H7 (cell line): ENCODE data around the gene PA2G4. TPM values are rescaled to one million over a fixed set of nuclear protein-coding genes. Genes with fewer than 3 reads are reported as not detected.
"Not testable (repeated sequence)": the region's sequence is repeated elsewhere in the genome, so short reads cannot be mapped to it uniquely, and the experiment has no call there.

ENCODE experiments used
- DNase-seq: peaks from one replicate; pipeline ENCODE4 v3.0.0; 2012
- H3K27me3 ChIP-seq: 2 replicates; pipeline ENCODE4 v1.6.0; 2011; ENCODE audit warnings: mild to moderate bottlenecking, low read length; ENCODE audit not compliant: control insufficient read depth, insufficient read depth
- H3K36me3 ChIP-seq: replicated peaks from 2 replicates; pipeline ENCODE4 v1.5.1; 2011; ENCODE audit warnings: low read length; ENCODE audit not compliant: control insufficient read depth, insufficient read depth
- H3K4me3 ChIP-seq: 2 replicates; pipeline ENCODE4 v1.5.1; 2011; ENCODE audit warnings: low read depth, mild to moderate bottlenecking, control low read depth, low read length, moderate library complexity; ENCODE audit not compliant: insufficient read depth
- total RNA-seq: library from RNA; depleted of rRNA; stranded (reverse); fragments of >200 nt; shearing (Covaris generic); gene quantifications from 2 replicates; pipeline ENCODE4 v1.2.3, GENCODE V29; 2014

The PA2G4 gene
- total RNA-seq, 1 experiment from 2014 or later = 282 TPM

- Histone ChIP-seq H3K27me3 (no peaks in the 10 kb centered on the region), H3K36me3 (peaks cover 23% of the 10 kb centered on the region), H3K4me3 (no peak overlapping the region)
- no peak for DNase-seq
Measured at GRCh38 chr12:56146492-56147460, 42.4 kb downstream of the PA2G4 start.

GRCh38 chr12:56150563-56150962, 46.2 kb downstream of the PA2G4 start:
- H3K36me3 ChIP-seq = peaks cover 5% of the 10 kb centered on the region
- H3K27me3 ChIP-seq = no peaks in the 10 kb centered on the region
- no peak for DNase-seq
- H3K4me3 ChIP-seq = no peak overlapping the region

GRCh38 chr12:56151672-56152131, 47.3 kb downstream of the PA2G4 start:
- H3K27me3 ChIP-seq = no peaks in the 10 kb centered on the region
- peaks cover 7% of the 10 kb centered on the region for H3K36me3 ChIP-seq
- peak overlapping the region; percentile 70 for H3K4me3 ChIP-seq
- DNase-seq = peak; percentile 84

- Histone ChIP-seq H3K27me3 (no peaks in the 10 kb centered on the region), H3K36me3 (peaks cover 7% of the 10 kb centered on the region), H3K4me3 (peak within 1 kb of the TSS; percentile 70)
- DNase-seq = peak; percentile 97
Measured at GRCh38 chr12:56152132-56152755, 47.9 kb downstream of the PA2G4 start, which contains the start of gene MYL6B. Gene MYL6B (plus strand): TSS chr12:56152587. CDS start chr12:56153919, 1,332 bp downstream.

GRCh38 chr12:56152756-56153677, 48.7 kb downstream of the PA2G4 start:
- Histone ChIP-seq H3K36me3 (peaks cover 7% of the 10 kb centered on the region), H3K4me3 (peak overlapping the region; percentile 70), H3K27me3 (no peaks in the 10 kb centered on the region)
- DNase-seq = no peak

GRCh38 chr12:56153678-56154065, 49.3 kb downstream of the PA2G4 start:
- peaks cover 7% of the 10 kb centered on the region for H3K36me3 ChIP-seq
- no peak overlapping the region for H3K4me3 ChIP-seq
- no peaks in the 10 kb centered on the region for H3K27me3 ChIP-seq
- no peak for DNase-seq

GRCh38 chr12:56154246-56154771, 50.0 kb downstream of the PA2G4 start:
- H3K36me3 ChIP-seq = peaks cover 9% of the 10 kb centered on the region
- no peak overlapping the region for H3K4me3 ChIP-seq
- no peak for DNase-seq
- no peaks in the 10 kb centered on the region for H3K27me3 ChIP-seq

GRCh38 chr12:56154818-56155217, 50.5 kb downstream of the PA2G4 start:
- no peak for DNase-seq
- peaks cover 14% of the 10 kb centered on the region for H3K36me3 ChIP-seq
- H3K27me3 ChIP-seq = no peaks in the 10 kb centered on the region
- H3K4me3 ChIP-seq = no peak overlapping the region

GRCh38 chr12:56155256-56155845, 51.0 kb downstream of the PA2G4 start:
- peaks cover 18% of the 10 kb centered on the region for H3K36me3 ChIP-seq
- H3K4me3 ChIP-seq = no peak overlapping the region
- no peak for DNase-seq
- no peaks in the 10 kb centered on the region for H3K27me3 ChIP-seq

GRCh38 chr12:56156464-56157200, 52.3 kb downstream of the PA2G4 start:
- not testable (repeated sequence) for H3K27me3 ChIP-seq, DNase-seq
- Histone ChIP-seq H3K36me3 (peaks cover 31% of the 10 kb centered on the region), H3K4me3 (peak overlapping the region; percentile 44)

- peak; percentile 93 for DNase-seq
- Histone ChIP-seq H3K36me3 (peaks cover 36% of the 10 kb centered on the region), H3K4me3 (peak overlapping the region; percentile 44), H3K27me3 (no peaks in the 10 kb centered on the region)
Measured at GRCh38 chr12:56157201-56158028, 53.1 kb downstream of the PA2G4 start.

- H3K36me3 ChIP-seq = peaks cover 40% of the 10 kb centered on the region
Measured at GRCh38 chr12:56158029-56158925, 53.9 kb downstream of the PA2G4 start, which contains the start of gene MYL6. Gene MYL6 (plus strand): TSS chr12:56158359. CDS start chr12:56158402, 43 bp downstream.

More at GRCh38 chr12:56158029-56158925, 53.9 kb downstream of the PA2G4 start, which contains the start of gene MYL6:
- peak within 1 kb of the TSS; percentile 70 for H3K4me3 ChIP-seq
- peak; percentile 95 for DNase-seq
- no peaks in the 10 kb centered on the region for H3K27me3 ChIP-seq
